IMR-90 (cell line): ENCODE results near the gene DGKQ. TPM values are rescaled to one million over a fixed set of nuclear protein-coding genes. Genes with fewer than 3 reads are reported as not detected.

Source experiments
- ATAC-seq: fragments of 200-7000 bp; cut with Tn5 transposase; 2 replicates; pipeline ENCODE4 v1.9.1; 2020; ENCODE audit warnings: low read depth, mild to moderate bottlenecking, moderate library complexity
- BruUV-seq: library from RNA; stranded (reverse); fragments of 400-500 nt; replicated peaks from 2 replicates; lab custom pipeline; 2021; lab: Mats Ljungman, UMichigan
- CTCF ChIA-PET: fragments of 300-600 bp; formaldehyde crosslinking; extraction: SDS; loops from one replicate; lab custom pipeline; 2021; ENCODE audit warnings: antibody characterized with exemption; lab: Yijun Ruan, JAX
- POLR2A ChIA-PET: fragments of 300-600 bp; sonication (Branson Sonifier 250); formaldehyde crosslinking; loops from one replicate; lab custom pipeline; 2022; ENCODE audit warnings: antibody characterized with exemption; ENCODE audit not compliant: unreplicated experiment; lab: Charles Lee
- DNase-seq: peaks from one replicate; pipeline ENCODE4 v3.0.0; 2013
- H2AFZ ChIP-seq: replicated peaks from 2 replicates; pipeline ENCODE3; 2013; ENCODE audit warnings: low read length, mild to moderate bottlenecking; ENCODE audit not compliant: poor library complexity
- H2AK5ac ChIP-seq: 2 replicates; pipeline ENCODE4 v1.6.1; 2013; ENCODE audit warnings: low read depth, low read length, inconsistent platforms
- H2AK9ac ChIP-seq: replicated peaks from 2 replicates; pipeline ENCODE3; 2013; ENCODE audit warnings: mild to moderate bottlenecking, low read depth, low read length, moderate library complexity; ENCODE audit not compliant: poor library complexity
- H2BK120ac ChIP-seq: 2 replicates; pipeline ENCODE4 v1.6.1; 2013; ENCODE audit warnings: low read depth, low read length, inconsistent platforms
- H2BK15ac ChIP-seq: 3 replicates; pipeline ENCODE4 v1.6.1; 2013; ENCODE audit warnings: low read depth, low read length, inconsistent platforms
- H2BK20ac ChIP-seq: 2 replicates; pipeline ENCODE4 v1.6.1; 2013; ENCODE audit warnings: low read depth, mild to moderate bottlenecking, inconsistent platforms, low read length, moderate library complexity
- H2BK5ac ChIP-seq: 2 replicates; pipeline ENCODE4 v1.6.1; 2013; ENCODE audit warnings: mild to moderate bottlenecking, low read depth, low read length, inconsistent platforms; ENCODE audit not compliant: poor library complexity, severe bottlenecking
- H3K14ac ChIP-seq: replicated peaks from 2 replicates; pipeline ENCODE4 v1.6.1; 2013; ENCODE audit warnings: low read depth, low read length, inconsistent platforms
- H3K18ac ChIP-seq: 2 replicates; pipeline ENCODE4 v1.6.1; 2013; ENCODE audit warnings: low read depth, low read length, control low read depth
- H3K23ac ChIP-seq: 2 replicates; pipeline ENCODE4 v1.6.1; 2013; ENCODE audit warnings: low read depth, low read length, inconsistent platforms
- H3K27ac ChIP-seq: 2 replicates; pipeline ENCODE4 v1.5.1; 2013; ENCODE audit warnings: mild to moderate bottlenecking, control low read depth, low read length; ENCODE audit not compliant: insufficient read depth
- H3K27me3 ChIP-seq: 2 replicates; pipeline ENCODE4 v1.6.1; 2013; ENCODE audit warnings: low read length; ENCODE audit not compliant: control insufficient read depth, insufficient read depth
- H3K36me3 ChIP-seq: 2 replicates; pipeline ENCODE4 v1.6.1; 2013; ENCODE audit warnings: low read length, mixed read lengths; ENCODE audit not compliant: control insufficient read depth, insufficient read depth
- H3K4ac ChIP-seq: 2 replicates; pipeline ENCODE4 v1.6.1; 2013; ENCODE audit warnings: low read depth, low read length, inconsistent platforms
- H3K4me1 ChIP-seq: 2 replicates; pipeline ENCODE4 v1.6.1; 2013; ENCODE audit warnings: low read length, mixed read lengths; ENCODE audit not compliant: control insufficient read depth, insufficient read depth
- H3K4me2 ChIP-seq: 2 replicates; pipeline ENCODE4 v1.6.1; 2013; ENCODE audit warnings: low read depth, mild to moderate bottlenecking, control low read depth, low read length, moderate library complexity
- H3K4me3 ChIP-seq: 2 replicates; pipeline ENCODE4 v1.5.1; 2013; ENCODE audit warnings: low read depth, mild to moderate bottlenecking, control low read depth, low read length, moderate library complexity; ENCODE audit not compliant: insufficient read depth
- H3K56ac ChIP-seq: 2 replicates; pipeline ENCODE4 v1.6.1; 2013; ENCODE audit warnings: low read length, inconsistent platforms; ENCODE audit not compliant: insufficient read depth; ENCODE audit errors: extremely low read depth
- H3K79me1 ChIP-seq, 2 experiments: 2 replicates each; pipeline ENCODE4 v1.6.1; 2013; ENCODE audit warnings: low read length in 2 of 2, inconsistent platforms in 1 of 2, low read depth in 1 of 2
- H3K9ac ChIP-seq: 2 replicates; pipeline ENCODE4 v1.6.1; 2013; ENCODE audit warnings: low read depth, low read length, control low read depth
- H3K9me1 ChIP-seq: 2 replicates; pipeline ENCODE4 v1.6.1; 2013; ENCODE audit warnings: low read length, inconsistent platforms; ENCODE audit not compliant: insufficient read depth
- H3K9me3 ChIP-seq: 2 replicates; pipeline ENCODE4 v1.6.1; 2013; ENCODE audit warnings: low read length; ENCODE audit not compliant: control insufficient read depth, insufficient read depth
- H4K20me1 ChIP-seq: 2 replicates; pipeline ENCODE4 v1.6.1; 2013; ENCODE audit warnings: low read length, inconsistent platforms; ENCODE audit not compliant: insufficient read depth
- H4K5ac ChIP-seq: 2 replicates; pipeline ENCODE4 v1.6.1; 2013; ENCODE audit warnings: mild to moderate bottlenecking, low read depth, low read length, control low read depth
- H4K8ac ChIP-seq, 2 experiments: 2 replicates each; pipeline ENCODE4 v1.6.1; 2013; ENCODE audit warnings: low read depth in 2 of 2, low read length in 2 of 2, control low read depth in 1 of 2, inconsistent platforms in 1 of 2
- H4K91ac ChIP-seq: 2 replicates; pipeline ENCODE4 v1.6.1; 2013; ENCODE audit warnings: low read depth, low read length, inconsistent platforms; ENCODE audit not compliant: insufficient read depth
- BHLHE40 ChIP-seq: fragments of 150-350 bp; IDR thresholded peaks from 2 replicates; pipeline ENCODE4 v1.6.1; 2016; ENCODE audit warnings: mild to moderate bottlenecking, low read depth, low read length
- CEBPB ChIP-seq: IDR thresholded peaks from 2 replicates; pipeline ENCODE4 v1.6.1; 2012; ENCODE audit warnings: low read depth, low read length, improper control_type of control experiment
- CHD1 ChIP-seq: IDR thresholded peaks from 2 replicates; pipeline ENCODE4 v1.6.1; 2012; ENCODE audit warnings: low read depth, low read length, improper control_type of control experiment
- CTCF ChIP-seq: conservative IDR thresholded peaks from 2 replicates; pipeline ENCODE4 v1.5.1; 2012; ENCODE audit warnings: mild to moderate bottlenecking, low read depth, low read length, improper control_type of control experiment
- FOS ChIP-seq: fragments of 150-350 bp; IDR thresholded peaks from 2 replicates; pipeline ENCODE4 v1.6.1; 2016; ENCODE audit warnings: low read depth, low read length
- MAFK ChIP-seq: IDR thresholded peaks from 2 replicates; pipeline ENCODE4 v1.6.1; 2012; ENCODE audit warnings: low read depth, low read length, improper control_type of control experiment
- MAZ ChIP-seq: IDR thresholded peaks from 2 replicates; pipeline ENCODE4 v1.6.1; 2012; ENCODE audit warnings: low read depth, mild to moderate bottlenecking, low read length, improper control_type of control experiment, moderate library complexity, borderline replicate concordance
- MXI1 ChIP-seq: IDR thresholded peaks from 2 replicates; pipeline ENCODE4 v1.6.1; 2012; ENCODE audit warnings: low read depth, mild to moderate bottlenecking, low read length, moderate library complexity, borderline replicate concordance
- NFE2L2 ChIP-seq: fragments of 150-350 bp; IDR thresholded peaks from 2 replicates; pipeline ENCODE4 v1.6.1; 2016; ENCODE audit warnings: low read depth, mild to moderate bottlenecking, low read length
- POLR2A ChIP-seq: IDR thresholded peaks from 2 replicates; pipeline ENCODE4 v1.6.1; 2012; ENCODE audit warnings: mild to moderate bottlenecking, low read depth, low read length
- RAD21 ChIP-seq: IDR thresholded peaks from 2 replicates; pipeline ENCODE4 v1.6.1; 2012; ENCODE audit warnings: low read length, improper control_type of control experiment
- RCOR1 ChIP-seq: IDR thresholded peaks from 2 replicates; pipeline ENCODE4 v1.6.1; 2012; ENCODE audit warnings: mild to moderate bottlenecking, low read length, improper control_type of control experiment; ENCODE audit not compliant: insufficient replicate concordance
- RFX5 ChIP-seq: IDR thresholded peaks from 2 replicates; pipeline ENCODE4 v1.8.0; 2012; ENCODE audit warnings: low read depth, mild to moderate bottlenecking, low read length, moderate library complexity
- SMC3 ChIP-seq: fragments of 150-350 bp; IDR thresholded peaks from 2 replicates; pipeline ENCODE4 v1.6.1; 2016; ENCODE audit warnings: low read depth, mild to moderate bottlenecking, antibody characterized with exemption, low read length, moderate library complexity
- USF2 ChIP-seq: fragments of 150-350 bp; IDR thresholded peaks from 2 replicates; pipeline ENCODE4 v1.6.1; 2017; ENCODE audit warnings: mild to moderate bottlenecking, antibody characterized with exemption, low read length, low read depth
- WGBS, 2 experiments: methylation state at CpG; one replicate each; pipeline versions ENCODE4 v1.1.5 to v1.1.7; 2013; ENCODE audit warnings: missing lambda C conversion rate in 2 of 2; ENCODE audit not compliant: insufficient read length in 1 of 2; ENCODE audit errors: extremely low coverage in 2 of 2; 5-methylcytosine and 5-hydroxymethylcytosine counted together
- dilution Hi-C: fragments of 300-500 bp; cut with HindIII; formaldehyde crosslinking; loops from one replicate; pipeline ENCODE4 v1.14.3; 2018; ENCODE audit warnings: low sequenced_read_pairs; ENCODE audit not compliant: unreplicated experiment
- in situ Hi-C: fragments of 300-500 bp; cut with MboI; formaldehyde crosslinking; loops from 3 replicates; pipeline ENCODE4 v1.14.3; 2019; ENCODE audit warnings: low sequenced_read_pairs, inconsistent platforms, mixed read lengths
- intact Hi-C: fragments of 100-400 bp; cut with micrococcal nuclease; formaldehyde crosslinking; loops from 2 replicates; pipeline ENCODE4 v1.10.0; 2022
- polyA plus RNA-seq, 3 experiments: library from polyadenylated mRNA; depleted of rRNA; stranded (reverse); fragments of >200 nt; gene quantifications; 2 replicates each; pipeline ENCODE4 v1.2.3, GENCODE V29; 2012; ENCODE audit warnings: low replicate concordance in 1 of 3
- total RNA-seq: library from RNA; depleted of rRNA; stranded (reverse); fragments of >200 nt; gene quantifications from 2 replicates; pipeline ENCODE4 v1.2.3, GENCODE V29; 2012
- TF ChIP-seq, protein P1 (sequence below): fragments of 150-350 bp; IDR thresholded peaks from 2 replicates; pipeline ENCODE4 v1.6.1; 2016; ENCODE audit warnings: low read depth, mild to moderate bottlenecking, low read length, moderate library complexity, borderline replicate concordance

Gene DGKQ
- total and polyA plus RNA-seq, 2 of the 4 experiments (the other 2 are of a cell fraction), result 4.3 to 15.6 TPM

- no peak overlapping the region for H3K23ac ChIP-seq
- no peaks in the 10 kb centered on the region for H3K9me3 ChIP-seq
- no peak overlapping the region for H2BK5ac ChIP-seq
- no peak overlapping the region for H3K18ac ChIP-seq
- dilution Hi-C loops, result no loop called here
- no peak overlapping the region for H4K5ac ChIP-seq
- H3K27ac ChIP-seq, result no peak overlapping the region
- H3K4me3 ChIP-seq, result no peak overlapping the region
- no peak overlapping the region for H3K14ac ChIP-seq
- H3K56ac ChIP-seq, result no peak overlapping the region
- no peak overlapping the region for H4K91ac ChIP-seq
- DNase-seq (no peak), ATAC-seq (no peak)
- no peak overlapping the region for H2AK9ac ChIP-seq
- H3K4me2 ChIP-seq, result no peak overlapping the region
- no peak overlapping the region for H2AK5ac ChIP-seq
- no peak overlapping the region for H2BK20ac ChIP-seq
- CTCF ChIA-PET, result no interaction called here
- intact Hi-C loops, result no loop called here
- H3K9ac ChIP-seq, result no peak overlapping the region
- H2BK15ac ChIP-seq, result no peak overlapping the region
- peaks cover 23% of the 10 kb centered on the region for H3K36me3 ChIP-seq
- in situ Hi-C loops, result no loop called here
- no peak overlapping the region for H3K4ac ChIP-seq
- peaks cover 2% of the 10 kb centered on the region; the same call in 1 of the 2 replicates for H3K4me1 ChIP-seq
- no peak overlapping the region for H4K8ac ChIP-seq
- BruUV-seq, result no TSS peak
- H4K20me1 ChIP-seq, result peaks cover 17% of the 10 kb centered on the region
- H3K9me1 ChIP-seq, result peaks cover 11% of the 10 kb centered on the region
- POLR2A ChIA-PET, result no interaction called here
- no peaks in the 10 kb centered on the region for H3K27me3 ChIP-seq
- H2AFZ ChIP-seq, result no peak overlapping the region
- 82% methylated on average over 11 of the region's 19 CpGs; no CpG with 5 or more reads in 1 of the 2 experiments for WGBS, 2 experiments
- TF ChIP-seq POLR2A, result no peak
- no peak for TF ChIP-seq RCOR1
- TF ChIP-seq SMC3, result no peak
- no peak for TF ChIP-seq CTCF
- TF ChIP-seq NFE2L2, result no peak
- no peak for TF ChIP-seq FOS
- TF ChIP-seq MXI1, result no peak
- no peak for TF ChIP-seq USF2
- TF ChIP-seq CEBPB, result no peak
- no peak for TF ChIP-seq CHD1
- TF ChIP-seq MAZ, result no peak
- no peak for TF ChIP-seq MAFK
- TF ChIP-seq BHLHE40, result no peak
- no peak for TF ChIP-seq RFX5
- no peak for TF ChIP-seq RAD21
- TF ChIP-seq, protein P1, sequence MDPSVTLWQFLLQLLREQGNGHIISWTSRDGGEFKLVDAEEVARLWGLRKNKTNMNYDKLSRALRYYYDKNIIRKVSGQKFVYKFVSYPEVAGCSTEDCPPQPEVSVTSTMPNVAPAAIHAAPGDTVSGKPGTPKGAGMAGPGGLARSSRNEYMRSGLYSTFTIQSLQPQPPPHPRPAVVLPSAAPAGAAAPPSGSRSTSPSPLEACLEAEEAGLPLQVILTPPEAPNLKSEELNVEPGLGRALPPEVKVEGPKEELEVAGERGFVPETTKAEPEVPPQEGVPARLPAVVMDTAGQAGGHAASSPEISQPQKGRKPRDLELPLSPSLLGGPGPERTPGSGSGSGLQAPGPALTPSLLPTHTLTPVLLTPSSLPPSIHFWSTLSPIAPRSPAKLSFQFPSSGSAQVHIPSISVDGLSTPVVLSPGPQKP, result no peak
- H3K79me1 ChIP-seq, result peaks cover 0 to 4% of the 10 kb centered on the region in 2 experiments; a peak in 1 of 4 replicates
- no peak overlapping the region for H2BK120ac ChIP-seq
These were observed 48.1 kb upstream of the DGKQ start for GRCh38 chr4:1021386-1022050.
